ENCODE data around the gene CNPPD1. TPM values are rescaled to one million over a fixed set of nuclear protein-coding genes. Genes with fewer than 3 reads are reported as not detected.

CNPPD1 gene
- total RNA-seq, 1 experiment from 2014 or later, result 40.6 TPM

DNA sequence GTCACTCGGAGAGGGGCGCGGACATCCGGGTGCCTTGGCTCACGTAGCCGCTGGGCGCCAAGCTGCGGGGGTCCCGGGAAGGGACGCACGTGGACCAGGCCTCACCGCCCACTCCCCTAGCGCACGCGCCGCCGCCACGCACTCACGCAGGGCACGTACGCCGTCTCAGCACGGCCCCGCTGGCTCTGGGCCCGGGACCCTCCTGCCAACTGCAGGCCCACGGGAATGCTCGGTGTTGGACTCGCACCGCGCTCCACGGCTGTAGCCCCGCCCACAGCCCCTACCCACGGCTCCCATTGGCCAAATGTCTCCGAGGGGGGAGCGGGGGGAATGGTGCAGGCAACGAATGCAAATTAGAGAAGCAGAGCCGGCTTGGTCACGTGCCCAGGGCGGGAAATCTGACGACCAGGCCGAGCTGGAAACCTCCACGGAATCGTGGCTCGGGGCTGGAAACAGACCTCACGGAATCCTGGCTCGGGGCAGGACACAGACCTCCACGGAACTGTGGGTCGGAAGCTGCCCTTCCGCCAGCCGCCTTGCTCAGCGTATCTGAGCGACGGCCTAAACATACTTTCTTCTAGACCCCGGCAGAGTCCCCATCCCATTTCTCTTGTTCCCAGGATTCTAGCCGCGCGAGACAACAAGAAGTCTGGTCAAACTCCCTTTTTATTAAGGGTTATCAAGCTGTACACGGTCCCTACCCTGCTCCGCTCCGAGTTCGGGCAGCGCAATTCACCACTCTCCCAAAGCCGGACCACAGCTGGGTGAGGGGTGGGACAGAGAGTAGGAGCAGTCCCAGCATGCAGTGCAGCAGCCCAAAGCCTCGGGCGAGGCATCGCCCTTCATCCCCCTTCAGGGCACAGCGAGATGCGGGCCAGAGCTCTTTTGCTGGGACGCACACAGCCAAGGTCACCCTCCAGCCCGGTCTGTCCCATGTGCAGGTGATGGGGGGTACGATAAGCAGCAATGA is 42.3 kb upstream of the CNPPD1 start, which contains the start of gene ABCB6:
Gene ABCB6 (minus strand): TSS at position 227 of the 970 bp plus-strand sequence. CDS start 285 bp downstream, outside the sequence.
- Mint-ChIP-seq H3K27ac (ENCODE audit: unreplicated experiment) (peak within 1 kb of the TSS; percentile 75), H3K9me3 (ENCODE audit: low read depth, unreplicated experiment) (no peaks in the 10 kb centered on the region), H3K4me3 (ENCODE audit: low read depth, unreplicated experiment) (peak within 1 kb of the TSS; percentile 74), H3K4me1 (ENCODE audit: low read depth, unreplicated experiment) (peaks cover 18% of the 10 kb centered on the region), H3K36me3 (ENCODE audit: insufficient read depth, unreplicated experiment) (peaks cover 55% of the 10 kb centered on the region), H3K27me3 (ENCODE audit: unreplicated experiment) (no peaks in the 10 kb centered on the region)
- DNase-seq, result peak; percentile 79
- BruUV-seq (replicated peaks), result no TSS peak
- CTCF ChIA-PET, result interaction anchor here (1.3 to 2.6 kb wide), 2 partner anchors 10 to 35 kb away, joined by 3 to 10 read pairs; partner anchors contain the start of genes TUBA4A and TUBA4B
- TF ChIP-seq CTCF (IDR thresholded peaks at IDR 0.05; ENCODE audit: unreplicated experiment), result no peak
- intact Hi-C loops (cut with micrococcal nuclease; ENCODE audit: unreplicated experiment), result loop anchor here (5.0 to 10.0 kb wide), 2 partner anchors 54 to 58 kb away; partner anchors contain the start of genes DNAJB2 and NHEJ1

- peaks cover 49% of the 10 kb centered on the region for H3K36me3 Mint-ChIP-seq (ENCODE audit: insufficient read depth, unreplicated experiment)
- intact Hi-C loops (cut with micrococcal nuclease; ENCODE audit: unreplicated experiment), result loop anchor here (5.0 to 10.0 kb wide), 2 partner anchors 53 to 59 kb away; partner anchors contain the start of genes DNAJB2 and NHEJ1
- peak overlapping the region; percentile 75 for H3K27ac Mint-ChIP-seq (ENCODE audit: unreplicated experiment)
- CTCF ChIA-PET, result interaction anchor here (0.7 to 2.6 kb wide), 6 partner anchors 10 to 77 kb away, joined by 3 to 10 read pairs (median 4); partner anchors contain the start of genes TUBA4A and TUBA4B
- H3K4me3 Mint-ChIP-seq (ENCODE audit: low read depth, unreplicated experiment), result peak overlapping the region; percentile 74
- no peak for TF ChIP-seq CTCF (IDR thresholded peaks at IDR 0.05; ENCODE audit: unreplicated experiment)
- no TSS peak for BruUV-seq (replicated peaks)
- H3K4me1 Mint-ChIP-seq (ENCODE audit: low read depth, unreplicated experiment), result peaks cover 18% of the 10 kb centered on the region
- no peaks in the 10 kb centered on the region for H3K9me3 Mint-ChIP-seq (ENCODE audit: low read depth, unreplicated experiment)
- peak; percentile 51 for DNase-seq
- H3K27me3 Mint-ChIP-seq (ENCODE audit: unreplicated experiment), result no peaks in the 10 kb centered on the region
Measured at GRCh38 chr2:219218217-219218731, 41.5 kb upstream of the CNPPD1 start.

DNA sequence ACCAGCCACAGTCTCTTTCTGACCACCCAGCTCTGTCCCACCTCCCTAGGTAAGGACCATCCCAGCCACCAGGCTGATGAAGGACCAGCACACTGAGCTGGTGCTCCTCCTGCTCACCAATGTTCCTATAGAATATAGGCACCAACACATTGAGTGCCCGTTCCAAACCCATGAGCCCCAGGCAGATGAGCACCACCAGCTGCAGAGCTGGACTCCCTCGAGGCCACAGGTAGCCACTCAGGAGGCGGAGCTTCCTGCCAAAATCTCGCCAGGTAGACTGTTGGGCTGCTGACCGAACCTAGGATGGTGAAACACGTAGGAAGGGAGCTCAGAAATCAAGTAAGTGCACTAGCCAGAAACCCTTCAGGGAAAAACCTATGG is 39.8 kb upstream of the CNPPD1 start:
- no TSS peak for BruUV-seq (replicated peaks)
- Mint-ChIP-seq H3K4me3 (ENCODE audit: low read depth, unreplicated experiment) (peak overlapping the region; percentile 28), H3K27ac (ENCODE audit: unreplicated experiment) (no peak overlapping the region), H3K27me3 (ENCODE audit: unreplicated experiment) (no peaks in the 10 kb centered on the region), H3K36me3 (ENCODE audit: insufficient read depth, unreplicated experiment) (peaks cover 38% of the 10 kb centered on the region), H3K4me1 (ENCODE audit: low read depth, unreplicated experiment) (peaks cover 18% of the 10 kb centered on the region), H3K9me3 (ENCODE audit: low read depth, unreplicated experiment) (no peaks in the 10 kb centered on the region)
- no peak for TF ChIP-seq CTCF (IDR thresholded peaks at IDR 0.05; ENCODE audit: unreplicated experiment)
- CTCF ChIA-PET, result interaction anchor here (2.6 kb wide), 1 partner anchor 37 kb away, joined by 10 read pairs; the partner anchor contains the start of genes TUBA4A and TUBA4B
- intact Hi-C loops (cut with micrococcal nuclease; ENCODE audit: unreplicated experiment), result loop anchor here (5.0 to 10.0 kb wide), 2 partner anchors 52 to 61 kb away; partner anchors contain the start of genes DNAJB2 and NHEJ1
- DNase-seq, result no peak

DNA sequence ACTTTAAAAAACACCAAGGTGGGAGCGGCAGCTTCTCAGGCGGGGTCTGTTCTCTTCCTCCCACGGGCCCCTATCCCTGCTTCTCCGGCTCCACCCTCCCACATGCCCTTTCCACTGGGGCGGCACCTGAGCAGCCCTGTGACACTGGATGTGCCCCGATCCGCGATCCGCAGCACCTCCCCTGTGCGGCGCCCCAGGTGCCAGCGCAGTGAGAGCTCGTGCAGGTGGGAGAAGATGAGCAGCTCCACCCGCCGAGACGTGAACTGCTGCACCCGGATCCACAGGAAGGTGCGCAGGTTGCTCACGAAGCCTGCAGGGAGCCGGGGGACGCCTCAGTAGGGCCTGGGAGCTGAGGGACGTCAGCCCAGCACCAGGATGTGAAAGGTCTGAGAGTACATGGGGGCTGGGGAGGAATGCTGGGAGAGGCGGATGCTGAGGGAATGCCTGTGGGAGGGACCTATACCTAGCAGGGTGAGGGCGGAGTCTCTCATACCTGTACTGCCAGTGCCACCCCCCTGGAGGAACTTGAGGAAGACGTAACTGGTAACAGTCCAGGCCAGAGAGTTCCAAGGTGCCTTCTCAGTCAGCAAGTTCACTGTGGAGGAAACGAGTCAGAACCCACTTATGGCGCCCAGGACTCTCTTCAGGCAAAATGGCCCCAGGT is 39.3 kb upstream of the CNPPD1 start:
- no peak overlapping the region for H3K27ac Mint-ChIP-seq (ENCODE audit: unreplicated experiment)
- BruUV-seq (replicated peaks), result no TSS peak
- intact Hi-C loops (cut with micrococcal nuclease; ENCODE audit: unreplicated experiment), result loop anchor here (5.0 to 10.0 kb wide), 2 partner anchors 51 to 61 kb away; partner anchors contain the start of genes DNAJB2 and NHEJ1
- TF ChIP-seq CTCF (IDR thresholded peaks at IDR 0.05; ENCODE audit: unreplicated experiment), result no peak
- no peak for DNase-seq
- no peaks in the 10 kb centered on the region for H3K9me3 Mint-ChIP-seq (ENCODE audit: low read depth, unreplicated experiment)
- H3K4me1 Mint-ChIP-seq (ENCODE audit: low read depth, unreplicated experiment), result peaks cover 18% of the 10 kb centered on the region
- peaks cover 36% of the 10 kb centered on the region for H3K36me3 Mint-ChIP-seq (ENCODE audit: insufficient read depth, unreplicated experiment)
- H3K27me3 Mint-ChIP-seq (ENCODE audit: unreplicated experiment), result no peaks in the 10 kb centered on the region
- no peak overlapping the region for H3K4me3 Mint-ChIP-seq (ENCODE audit: low read depth, unreplicated experiment)
- CTCF ChIA-PET, result interaction anchor here (2.6 kb wide), 1 partner anchor 38 kb away, joined by 10 read pairs; the partner anchor contains the start of genes TUBA4A and TUBA4B
